ENCODE data around the gene NEDD9.

- TF ChIP-seq, protein P1, sequence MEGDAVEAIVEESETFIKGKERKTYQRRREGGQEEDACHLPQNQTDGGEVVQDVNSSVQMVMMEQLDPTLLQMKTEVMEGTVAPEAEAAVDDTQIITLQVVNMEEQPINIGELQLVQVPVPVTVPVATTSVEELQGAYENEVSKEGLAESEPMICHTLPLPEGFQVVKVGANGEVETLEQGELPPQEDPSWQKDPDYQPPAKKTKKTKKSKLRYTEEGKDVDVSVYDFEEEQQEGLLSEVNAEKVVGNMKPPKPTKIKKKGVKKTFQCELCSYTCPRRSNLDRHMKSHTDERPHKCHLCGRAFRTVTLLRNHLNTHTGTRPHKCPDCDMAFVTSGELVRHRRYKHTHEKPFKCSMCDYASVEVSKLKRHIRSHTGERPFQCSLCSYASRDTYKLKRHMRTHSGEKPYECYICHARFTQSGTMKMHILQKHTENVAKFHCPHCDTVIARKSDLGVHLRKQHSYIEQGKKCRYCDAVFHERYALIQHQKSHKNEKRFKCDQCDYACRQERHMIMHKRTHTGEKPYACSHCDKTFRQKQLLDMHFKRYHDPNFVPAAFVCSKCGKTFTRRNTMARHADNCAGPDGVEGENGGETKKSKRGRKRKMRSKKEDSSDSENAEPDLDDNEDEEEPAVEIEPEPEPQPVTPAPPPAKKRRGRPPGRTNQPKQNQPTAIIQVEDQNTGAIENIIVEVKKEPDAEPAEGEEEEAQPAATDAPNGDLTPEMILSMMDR (IDR thresholded peaks at IDR 0.05; ENCODE audit: insufficient read depth, low read length, poor library complexity, severe bottlenecking), result no peak
- no peak for TF ChIP-seq EZH2phosphoT487 (conservative IDR thresholded peaks at IDR 0.05; ENCODE audit: low read length)
Measured at GRCh38 chr6:11190625-11191245, 41.7 kb downstream of the NEDD9 start.

All from SU-DHL-6 (cell line).